PFSK-1 (cell line): ENCODE measurements around the gene PIK3C3.

Source experiments
- FOXP2 ChIP-seq: optimal IDR thresholded peaks from 2 replicates; pipeline ENCODE3; 2011; ENCODE audit warnings: borderline replicate concordance, control low read depth, inconsistent platforms; ENCODE audit not compliant: insufficient read depth; ENCODE audit errors: extremely low read length, extremely low read depth
- POLR2AphosphoS5 ChIP-seq: IDR thresholded peaks from 2 replicates; pipeline ENCODE4 v1.6.1; 2012; ENCODE audit warnings: low read depth, mild to moderate bottlenecking, control low read depth, low read length, moderate library complexity
- SIN3A ChIP-seq: IDR thresholded peaks from 2 replicates; pipeline ENCODE4 v1.6.1; 2012; ENCODE audit warnings: mild to moderate bottlenecking, low read length, moderate library complexity, borderline replicate concordance; ENCODE audit not compliant: insufficient read depth
- TAF1 ChIP-seq: IDR thresholded peaks from 2 replicates; pipeline ENCODE4 v1.6.1; 2012; ENCODE audit warnings: low read length, control low read depth, borderline replicate concordance; ENCODE audit not compliant: insufficient read depth
- TF ChIP-seq, protein P1 (sequence below), 2 experiments: IDR thresholded peaks; 2 replicates each; pipeline versions ENCODE4 v1.6.1 to v1.8.0; 2011 to 2012; ENCODE audit warnings: low read depth in 2 of 2, low read length in 2 of 2, control low read depth in 1 of 2, inconsistent platforms in 1 of 2, mild to moderate bottlenecking in 1 of 2, moderate library complexity in 1 of 2; ENCODE audit not compliant: insufficient read depth in 1 of 2

The PIK3C3 gene

DNA sequence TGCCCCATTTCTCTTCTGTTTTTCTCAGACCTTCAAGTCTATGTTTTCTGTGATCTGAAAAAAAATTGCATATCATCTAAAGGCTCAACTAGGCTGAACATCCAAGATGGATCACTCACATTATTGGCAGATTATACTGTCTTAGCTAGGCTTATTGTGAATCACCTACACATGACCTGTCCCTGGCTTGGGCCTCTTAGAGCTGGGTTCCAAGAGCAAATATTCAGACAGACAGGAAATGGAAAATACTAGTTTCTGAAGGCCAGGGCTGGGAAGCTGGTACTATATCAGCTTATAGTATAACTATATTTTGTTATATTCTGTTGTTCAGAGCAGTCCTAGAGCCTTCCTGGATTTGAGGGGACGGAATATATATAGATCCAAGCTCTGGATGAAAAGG, 90.3 kb downstream of the PIK3C3 start:
- TF ChIP-seq FOXP2 (no peak), POLR2AphosphoS5 (no peak), SIN3A (no peak), TAF1 (no peak)
- TF ChIP-seq, protein P1, sequence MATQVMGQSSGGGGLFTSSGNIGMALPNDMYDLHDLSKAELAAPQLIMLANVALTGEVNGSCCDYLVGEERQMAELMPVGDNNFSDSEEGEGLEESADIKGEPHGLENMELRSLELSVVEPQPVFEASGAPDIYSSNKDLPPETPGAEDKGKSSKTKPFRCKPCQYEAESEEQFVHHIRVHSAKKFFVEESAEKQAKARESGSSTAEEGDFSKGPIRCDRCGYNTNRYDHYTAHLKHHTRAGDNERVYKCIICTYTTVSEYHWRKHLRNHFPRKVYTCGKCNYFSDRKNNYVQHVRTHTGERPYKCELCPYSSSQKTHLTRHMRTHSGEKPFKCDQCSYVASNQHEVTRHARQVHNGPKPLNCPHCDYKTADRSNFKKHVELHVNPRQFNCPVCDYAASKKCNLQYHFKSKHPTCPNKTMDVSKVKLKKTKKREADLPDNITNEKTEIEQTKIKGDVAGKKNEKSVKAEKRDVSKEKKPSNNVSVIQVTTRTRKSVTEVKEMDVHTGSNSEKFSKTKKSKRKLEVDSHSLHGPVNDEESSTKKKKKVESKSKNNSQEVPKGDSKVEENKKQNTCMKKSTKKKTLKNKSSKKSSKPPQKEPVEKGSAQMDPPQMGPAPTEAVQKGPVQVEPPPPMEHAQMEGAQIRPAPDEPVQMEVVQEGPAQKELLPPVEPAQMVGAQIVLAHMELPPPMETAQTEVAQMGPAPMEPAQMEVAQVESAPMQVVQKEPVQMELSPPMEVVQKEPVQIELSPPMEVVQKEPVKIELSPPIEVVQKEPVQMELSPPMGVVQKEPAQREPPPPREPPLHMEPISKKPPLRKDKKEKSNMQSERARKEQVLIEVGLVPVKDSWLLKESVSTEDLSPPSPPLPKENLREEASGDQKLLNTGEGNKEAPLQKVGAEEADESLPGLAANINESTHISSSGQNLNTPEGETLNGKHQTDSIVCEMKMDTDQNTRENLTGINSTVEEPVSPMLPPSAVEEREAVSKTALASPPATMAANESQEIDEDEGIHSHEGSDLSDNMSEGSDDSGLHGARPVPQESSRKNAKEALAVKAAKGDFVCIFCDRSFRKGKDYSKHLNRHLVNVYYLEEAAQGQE (IDR thresholded peaks at IDR 0.05; ENCODE audit: insufficient read depth in 1 of 2, low read depth in 2 of 2, low read length in 2 of 2): no peak

DNA sequence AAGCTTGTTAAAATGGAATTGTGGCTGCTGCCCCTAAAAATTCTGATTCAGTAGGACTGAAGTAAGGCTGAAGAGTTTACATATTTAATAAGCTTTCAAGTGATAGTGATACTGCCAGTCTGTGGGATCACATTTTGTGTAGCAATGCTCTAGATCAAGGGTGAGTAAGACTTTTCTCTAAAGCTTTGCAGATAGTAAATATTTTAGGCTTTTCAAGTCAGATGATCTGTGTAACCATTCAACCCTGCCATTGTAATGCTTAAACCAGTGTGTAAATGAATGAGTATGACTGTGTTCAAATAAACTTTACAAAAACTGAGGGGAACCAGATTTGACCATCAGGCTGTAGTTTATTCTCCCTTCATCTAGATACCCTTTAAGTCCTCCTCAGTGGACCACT, 92.7 kb downstream of the PIK3C3 start:
- no peak for TF ChIP-seq POLR2AphosphoS5
- no peak for TF ChIP-seq SIN3A
- TF ChIP-seq, protein P1 (IDR thresholded peaks at IDR 0.05; ENCODE audit: insufficient read depth in 1 of 2, low read depth in 2 of 2, low read length in 2 of 2): no peak

DNA sequence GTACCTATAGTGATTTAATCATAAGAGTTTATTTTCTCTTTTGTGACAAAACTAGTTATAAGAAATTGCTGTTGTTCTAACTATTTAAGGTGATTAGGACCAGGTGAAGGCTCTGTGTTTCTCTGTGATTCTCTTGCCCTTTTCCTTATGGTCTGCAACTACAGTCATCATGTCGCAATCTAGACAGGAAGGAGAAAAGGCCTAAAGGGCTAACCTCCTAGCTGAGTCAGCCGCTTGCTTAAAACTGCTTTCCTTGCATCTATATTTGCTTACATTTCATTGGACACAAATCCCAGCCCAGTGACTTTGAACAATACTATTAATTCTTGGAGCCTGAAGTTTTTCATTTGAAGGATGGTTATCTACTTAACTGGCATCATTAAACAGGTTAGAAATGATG, 93.1 kb downstream of the PIK3C3 start:
- TF ChIP-seq, protein P1 (IDR thresholded peaks at IDR 0.05; ENCODE audit: insufficient read depth in 1 of 2, low read depth in 2 of 2, low read length in 2 of 2): no peak
- TF ChIP-seq TAF1 (no peak), SIN3A (no peak), FOXP2 (no peak), POLR2AphosphoS5 (no peak)

DNA sequence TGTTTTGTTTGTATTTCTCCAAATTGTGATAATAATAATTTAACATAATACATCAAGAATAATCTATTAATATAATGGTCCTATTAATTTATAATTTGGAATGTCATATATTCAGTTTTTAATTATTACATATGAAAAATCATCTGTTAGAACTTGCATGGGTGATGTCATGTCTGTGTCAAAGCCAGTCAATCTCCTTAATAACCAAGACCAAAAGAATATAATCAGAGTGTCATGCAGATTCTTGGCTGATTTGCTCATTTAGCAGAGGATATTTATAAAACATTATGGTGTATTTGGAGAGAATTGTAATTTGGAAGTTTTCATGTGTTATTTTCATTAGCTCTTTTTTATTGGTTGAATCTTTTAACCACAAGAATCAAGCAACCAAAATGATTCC, 96.4 kb downstream of the PIK3C3 start:
- TF ChIP-seq, protein P1 (IDR thresholded peaks at IDR 0.05; ENCODE audit: insufficient read depth in 1 of 2, low read depth in 2 of 2, low read length in 2 of 2): no peak
- TF ChIP-seq FOXP2: no peak
- TF ChIP-seq SIN3A: no peak
- TF ChIP-seq POLR2AphosphoS5: no peak
- no peak for TF ChIP-seq TAF1

DNA sequence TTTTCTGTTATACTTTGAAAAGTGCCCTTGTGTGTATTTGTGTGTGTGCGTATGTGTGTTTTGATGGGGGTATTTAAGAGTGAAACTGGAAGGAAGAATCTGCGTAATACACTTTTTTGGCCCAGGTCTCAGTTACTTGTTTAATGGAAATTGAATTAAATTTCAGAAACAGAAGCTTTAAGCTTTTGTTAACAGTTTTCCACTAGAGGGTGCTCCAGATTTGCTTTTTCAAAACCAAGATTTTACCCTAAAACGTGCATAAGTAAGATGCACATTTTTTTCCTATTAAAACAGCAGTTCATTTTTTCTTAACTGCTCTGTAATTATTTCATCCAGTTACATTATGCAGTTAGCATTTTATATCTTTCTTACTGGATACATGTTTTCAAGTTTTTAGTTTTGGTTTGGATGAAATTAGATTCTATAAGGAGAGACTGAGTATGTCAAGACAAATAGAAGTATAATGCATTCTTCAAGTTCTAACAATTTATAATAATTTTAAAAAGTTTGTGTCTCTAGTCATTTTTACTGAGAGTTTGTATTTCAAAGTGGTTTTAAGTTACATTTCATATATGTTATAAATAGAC, 97.2 kb downstream of the PIK3C3 start:
- TF ChIP-seq SIN3A (no peak), TAF1 (no peak), POLR2AphosphoS5 (no peak), FOXP2 (no peak)
- TF ChIP-seq, protein P1 (IDR thresholded peaks at IDR 0.05; ENCODE audit: insufficient read depth in 1 of 2, low read depth in 2 of 2, low read length in 2 of 2): no peak
